Measurements from ENCODE around the gene FNDC4.

FNDC4 gene

GRCh38 chr2:27492557-27492956 lies 2.4 kb downstream of the FNDC4 start:
- no peak for DNase-seq

- DNase-seq, result peak; percentile 99
Measured at GRCh38 chr2:27489498-27490397, 5.3 kb downstream of the FNDC4 start, which contains the start of gene IFT172. TSS of gene IFT172 (minus strand) at chr2:27489743. CDS start at chr2:27489653, 90 bp downstream.

DNA sequence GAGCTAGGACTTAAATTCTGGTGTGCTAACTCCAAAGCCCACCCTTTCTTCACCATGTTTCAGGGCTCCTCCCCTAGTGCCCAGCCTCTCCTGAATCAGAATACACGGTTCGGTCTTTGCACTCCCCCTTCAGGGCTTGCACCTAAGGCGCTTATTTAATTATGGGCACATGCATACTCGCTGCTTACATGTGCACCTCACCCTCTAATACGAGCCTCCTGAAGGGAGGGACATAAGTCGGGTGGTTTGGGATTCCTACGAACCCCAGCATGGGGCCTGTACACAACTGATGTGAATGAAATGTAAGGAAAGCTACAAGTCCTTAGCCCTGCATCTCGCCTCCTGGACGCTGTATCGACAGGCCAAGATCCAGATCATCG lies 5.9 kb downstream of the FNDC4 start:
- DNase-seq, result no peak

GRCh38 chr2:27485496-27485895 lies 9.5 kb downstream of the FNDC4 start:
- DNase-seq, result no peak

DNA sequence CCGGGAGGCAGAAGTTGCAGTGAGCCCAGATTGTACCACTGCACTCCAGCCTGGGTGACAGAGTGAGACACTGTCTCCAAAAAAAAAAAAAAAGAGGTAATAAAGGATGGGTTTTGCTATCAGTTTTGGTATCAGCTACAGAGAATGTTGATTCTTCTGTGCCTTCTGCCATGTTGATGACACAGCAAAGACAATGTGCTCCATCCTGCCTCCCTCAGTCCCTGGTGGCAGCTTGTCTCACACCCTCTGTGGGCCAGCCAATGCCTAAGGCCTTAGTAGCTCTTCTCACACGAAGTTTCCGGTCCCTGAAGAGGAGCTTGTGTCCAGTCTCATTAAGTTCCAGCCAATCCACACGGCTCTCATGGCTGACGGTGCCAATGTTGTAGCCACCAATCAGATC lies 23.0 kb downstream of the FNDC4 start:
- no peak for DNase-seq

- no peak for DNase-seq
Measured at GRCh38 chr2:27464443-27464842, 30.6 kb downstream of the FNDC4 start.

DNA sequence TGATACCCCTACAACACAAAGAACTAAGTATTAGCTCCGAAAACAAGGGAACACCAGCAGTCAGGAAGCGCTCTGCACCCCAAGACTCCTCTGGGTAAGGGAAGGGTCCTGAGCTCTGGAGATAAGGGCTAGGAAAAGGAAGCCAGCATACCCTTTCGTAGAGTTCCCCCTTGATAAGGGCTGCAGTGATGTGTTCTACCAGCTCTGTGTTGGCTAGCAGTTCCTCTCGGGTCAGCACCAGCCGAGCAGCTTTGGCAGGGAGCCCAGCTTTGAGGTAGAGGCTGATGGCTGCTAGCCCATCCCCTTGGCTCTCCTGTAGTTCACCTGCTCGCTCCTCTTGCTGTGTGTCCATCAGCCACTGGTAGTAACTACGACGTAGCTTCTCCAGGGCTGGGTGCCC lies 33.9 kb downstream of the FNDC4 start:
- DNase-seq, result no peak

- DNase-seq, result no peak
Measured at GRCh38 chr2:27453968-27454367, 41.0 kb downstream of the FNDC4 start.

DNA sequence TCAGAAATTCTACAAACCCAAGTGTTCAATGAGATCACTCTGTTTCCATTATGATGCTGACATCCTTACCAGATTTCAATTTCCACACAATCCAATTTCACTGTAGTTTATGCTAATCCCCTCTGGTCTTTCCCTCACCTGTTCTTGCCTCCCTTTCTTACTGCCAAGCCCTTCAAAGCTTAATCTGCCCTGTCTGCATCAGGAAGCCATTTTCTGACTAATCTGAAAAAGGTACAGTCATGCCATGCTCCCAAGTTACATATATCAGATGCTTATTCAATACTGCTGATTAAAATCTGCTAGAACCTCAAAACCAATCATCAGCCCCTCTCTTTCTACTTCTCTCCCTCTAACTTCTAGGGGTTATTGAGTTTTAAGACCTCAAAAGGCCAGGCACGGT lies 43.9 kb downstream of the FNDC4 start:
- DNase-seq, result no peak

DNA sequence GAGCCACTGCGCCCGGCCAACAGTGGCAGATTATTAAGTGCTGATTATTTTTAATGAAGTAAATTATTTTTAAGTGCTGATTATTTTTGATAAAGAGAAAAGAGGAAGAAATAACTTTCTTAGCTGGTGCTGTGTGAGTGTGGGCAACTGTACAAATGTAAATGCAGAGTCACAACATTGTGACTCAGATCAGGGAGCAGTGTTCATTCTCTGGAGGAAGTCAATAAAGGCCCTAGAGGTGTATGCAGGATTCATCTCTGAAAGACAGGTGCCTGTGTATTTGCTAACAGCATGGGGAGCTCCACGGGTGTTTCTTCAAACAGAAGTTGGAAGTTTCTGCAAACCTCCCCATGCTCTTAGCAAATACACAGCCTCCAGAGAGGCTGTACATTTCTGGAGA lies 46.6 kb downstream of the FNDC4 start:
- DNase-seq, result no peak

- DNase-seq, result no peak
Measured at GRCh38 chr2:27446057-27446456, 48.9 kb downstream of the FNDC4 start.

- DNase-seq, result no peak
Measured at GRCh38 chr2:27445615-27446014, 49.4 kb downstream of the FNDC4 start.

DNA sequence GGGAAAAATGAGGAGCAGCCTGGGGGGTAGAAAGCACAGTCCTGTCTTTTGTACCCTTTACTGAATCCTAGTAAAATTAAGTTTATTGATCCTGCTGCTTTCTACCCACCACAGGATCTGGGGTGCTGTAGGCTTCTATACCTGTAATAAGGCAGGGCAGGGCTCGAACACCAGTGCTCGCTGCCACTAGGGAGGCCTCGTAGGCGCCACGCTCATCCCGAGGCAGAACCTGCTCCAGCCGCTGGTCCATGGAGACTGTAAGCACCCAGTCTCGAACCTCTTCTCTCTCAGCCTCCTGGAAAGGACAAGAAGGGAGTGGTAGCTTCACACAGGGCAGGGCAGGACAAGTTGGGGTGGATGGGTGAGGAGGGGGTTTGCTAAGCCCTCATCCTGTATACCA lies 49.8 kb downstream of the FNDC4 start:
- DNase-seq, result no peak

GRCh38 chr2:27442920-27443282 lies 52.1 kb downstream of the FNDC4 start:
- no peak for DNase-seq

DNA sequence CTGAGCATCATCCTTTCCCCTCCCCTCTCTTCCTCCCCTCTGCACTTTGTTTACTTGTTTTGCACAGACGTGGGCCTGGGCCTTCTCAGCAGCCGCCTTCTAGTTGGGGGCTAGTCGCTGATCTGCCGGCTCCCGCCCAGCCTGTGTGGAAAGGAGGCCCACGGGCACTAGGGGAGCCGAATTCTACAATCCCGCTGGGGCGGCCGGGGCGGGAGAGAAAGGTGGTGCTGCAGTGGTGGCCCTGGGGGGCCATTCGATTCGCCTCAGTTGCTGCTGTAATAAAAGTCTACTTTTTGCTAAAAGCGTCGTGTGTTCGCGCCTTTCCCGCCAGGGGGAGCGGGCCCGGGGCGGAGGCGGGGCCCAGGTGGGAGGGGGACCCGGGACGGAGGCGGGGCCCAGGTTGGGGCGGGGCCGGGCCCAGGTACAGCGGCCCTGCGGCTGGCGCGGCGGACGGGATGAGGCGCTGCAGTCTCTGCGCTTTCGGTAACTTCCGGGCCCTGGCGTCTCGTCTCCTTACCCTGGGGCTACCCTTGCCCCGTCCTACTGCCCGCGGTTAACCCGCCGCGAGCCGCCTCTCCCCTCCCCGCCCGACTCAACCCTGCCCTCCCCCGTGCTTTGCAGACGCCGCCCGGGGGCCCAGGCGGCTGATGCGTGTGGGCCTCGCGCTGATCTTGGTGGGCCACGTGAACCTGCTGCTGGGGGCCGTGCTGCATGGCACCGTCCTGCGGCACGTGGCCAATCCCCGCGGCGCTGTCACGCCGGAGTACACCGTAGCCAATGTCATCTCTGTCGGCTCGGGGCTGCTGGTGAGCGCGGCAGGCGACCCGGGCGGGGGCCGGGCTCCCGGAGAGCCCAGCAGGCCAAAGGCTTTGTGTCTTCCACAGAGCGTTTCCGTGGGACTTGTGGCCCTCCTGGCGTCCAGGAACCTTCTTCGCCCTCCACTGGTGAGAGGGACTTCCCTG lies 52.8 kb downstream of the FNDC4 start, which contains the start of gene KRTCAP3:
TSS of gene KRTCAP3 (plus strand) at position 424 of the 962 bp plus-strand sequence. CDS start at position 456, 32 bp downstream.
- DNase-seq, result peak; percentile 62

All from NCI-H1105 (cell line).